Activated CD4-positive, alpha-beta T cell treated with anti-CD3 and anti-CD28 coated beads, Interleukin-10, Interleukin-2, amounts not matched to agents 100 ng/mL and 50 ng/mL, durations not matched to agents 16 hours and 8 hours (primary cell): ENCODE measurements around the gene AMOTL2.

Experiments used
- DNase-seq: peaks from one replicate; pipeline ENCODE4 v3.0.0-alpha.2; 2020

Gene AMOTL2

DNA sequence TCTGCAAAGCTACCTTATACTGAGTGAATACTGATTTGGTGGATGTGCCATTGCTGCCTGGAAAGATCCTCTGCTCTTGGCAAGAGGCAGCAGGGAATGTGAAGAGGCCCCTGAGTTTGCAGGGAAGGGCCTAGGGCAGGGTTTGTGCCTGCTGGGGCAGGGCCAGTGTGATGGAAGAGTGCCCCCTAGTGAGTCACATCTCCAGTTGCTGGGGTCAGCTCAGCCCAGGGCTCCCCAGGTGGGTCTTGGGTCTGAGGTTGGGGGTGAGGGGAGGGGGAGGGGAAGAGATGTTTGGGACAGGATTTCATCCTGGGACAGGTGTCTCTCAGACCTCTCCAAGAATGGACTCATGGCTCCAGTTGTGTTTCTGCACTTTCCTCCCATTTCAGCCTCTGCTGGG lies 4.1 kb upstream of the AMOTL2 start:
- DNase-seq, result peak; percentile 26

DNA sequence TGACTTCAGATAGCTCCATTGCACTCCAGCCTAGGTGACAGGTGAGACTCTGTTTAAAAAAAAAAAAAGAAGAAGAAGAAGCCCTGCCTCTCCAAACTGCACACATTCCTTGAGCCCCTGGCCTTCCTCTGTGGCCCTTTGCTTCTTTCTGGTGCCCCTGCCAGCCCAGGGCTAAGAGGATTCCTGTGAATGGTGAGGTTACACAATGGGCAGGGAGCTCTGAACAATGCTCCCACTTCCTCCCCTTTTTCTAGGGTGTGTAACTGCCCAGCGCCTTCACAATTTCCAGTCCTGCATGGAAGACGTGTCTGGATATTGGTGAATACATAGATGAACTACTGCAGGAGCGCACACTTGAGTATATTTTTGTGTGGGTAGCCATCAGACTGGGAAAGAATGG lies 3.6 kb upstream of the AMOTL2 start:
- no peak for DNase-seq

DNA sequence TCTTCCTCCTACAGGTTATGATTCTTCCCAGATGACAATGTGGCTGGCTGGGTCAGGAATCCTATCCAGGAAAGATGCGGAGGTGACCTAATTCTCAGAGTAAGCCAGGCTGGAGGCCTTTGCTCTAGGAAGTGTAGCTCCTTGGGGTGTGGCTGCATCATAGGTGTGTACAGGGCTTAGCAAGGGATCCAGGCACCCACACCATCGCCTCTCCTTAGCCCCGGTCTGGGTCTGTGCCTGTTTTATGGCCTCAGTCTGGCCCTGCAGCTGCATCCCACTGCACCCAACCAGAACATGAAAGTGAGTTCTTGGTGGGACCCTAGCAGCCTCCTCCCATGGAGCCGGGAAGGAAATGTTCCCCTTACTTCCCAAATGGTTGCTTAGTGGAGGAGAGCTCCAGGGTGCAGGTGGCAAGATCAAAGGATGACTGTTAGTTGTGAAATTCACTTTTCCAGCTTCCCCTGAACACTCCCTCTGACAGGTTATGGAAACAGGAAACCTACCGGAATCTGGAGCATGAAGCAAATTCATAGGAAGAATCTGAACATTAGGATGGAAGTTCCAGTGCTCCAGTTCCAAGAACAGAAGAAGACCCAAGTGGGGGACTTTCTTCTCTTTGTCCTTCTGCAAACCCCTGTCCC lies 2.7 kb upstream of the AMOTL2 start:
- DNase-seq, result no peak

DNA sequence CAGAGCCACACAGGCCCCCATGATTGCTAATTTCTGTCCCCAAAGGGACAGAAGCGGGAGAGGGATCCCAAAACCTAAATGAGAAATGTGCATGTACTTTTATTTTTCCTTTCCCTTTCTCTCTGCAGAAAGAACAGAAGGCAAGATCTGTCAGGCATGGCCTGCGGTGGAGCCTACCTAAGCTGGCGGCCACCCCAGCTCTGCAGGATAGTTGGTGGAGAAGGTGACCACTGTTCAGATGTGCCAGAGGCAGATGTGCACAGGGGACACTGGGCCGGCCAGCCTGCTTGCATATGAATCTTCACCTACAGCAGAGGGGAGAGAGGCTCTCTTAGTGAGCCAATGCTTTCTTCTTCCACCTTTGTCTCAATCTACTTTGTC lies 2.1 kb upstream of the AMOTL2 start:
- no peak for DNase-seq

DNA sequence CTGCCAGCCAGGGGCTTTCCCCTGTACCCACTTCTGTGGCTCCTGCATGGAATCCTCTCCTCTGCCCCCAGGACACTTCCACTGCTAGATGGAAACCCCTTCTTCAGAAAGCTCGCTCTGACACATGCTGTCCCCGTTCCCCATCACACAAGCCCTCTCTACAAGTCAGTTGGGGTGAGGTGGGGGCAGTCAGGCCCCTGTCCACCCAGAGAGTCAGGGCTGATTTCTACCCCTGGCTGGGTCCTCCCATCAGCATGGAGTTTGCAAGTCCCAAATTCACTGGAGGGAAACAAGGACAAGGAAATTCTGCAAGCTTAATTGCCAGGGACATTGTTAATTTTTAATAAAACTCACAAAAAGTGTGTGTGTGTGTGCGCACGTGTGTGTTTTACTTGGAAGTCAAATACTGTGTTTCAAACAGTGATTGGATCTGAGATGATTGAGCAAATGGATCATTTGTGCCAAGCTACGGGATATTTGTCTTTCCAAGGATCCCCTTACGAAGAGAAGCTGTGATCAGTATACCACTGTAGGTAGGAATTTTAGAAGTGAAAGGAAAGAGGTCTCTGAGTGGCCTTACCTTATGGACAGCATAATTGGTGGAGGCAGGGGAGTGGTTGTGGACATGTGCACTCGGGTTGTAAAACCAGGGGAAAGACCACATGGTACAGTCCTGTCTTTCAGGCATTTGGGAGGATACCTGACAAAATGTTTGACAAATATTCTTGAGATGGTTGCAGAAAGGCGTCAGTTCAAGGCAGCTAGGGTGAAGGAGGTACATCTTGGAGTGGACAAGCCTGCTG lies 1.5 kb upstream of the AMOTL2 start:
- DNase-seq, result no peak

DNA sequence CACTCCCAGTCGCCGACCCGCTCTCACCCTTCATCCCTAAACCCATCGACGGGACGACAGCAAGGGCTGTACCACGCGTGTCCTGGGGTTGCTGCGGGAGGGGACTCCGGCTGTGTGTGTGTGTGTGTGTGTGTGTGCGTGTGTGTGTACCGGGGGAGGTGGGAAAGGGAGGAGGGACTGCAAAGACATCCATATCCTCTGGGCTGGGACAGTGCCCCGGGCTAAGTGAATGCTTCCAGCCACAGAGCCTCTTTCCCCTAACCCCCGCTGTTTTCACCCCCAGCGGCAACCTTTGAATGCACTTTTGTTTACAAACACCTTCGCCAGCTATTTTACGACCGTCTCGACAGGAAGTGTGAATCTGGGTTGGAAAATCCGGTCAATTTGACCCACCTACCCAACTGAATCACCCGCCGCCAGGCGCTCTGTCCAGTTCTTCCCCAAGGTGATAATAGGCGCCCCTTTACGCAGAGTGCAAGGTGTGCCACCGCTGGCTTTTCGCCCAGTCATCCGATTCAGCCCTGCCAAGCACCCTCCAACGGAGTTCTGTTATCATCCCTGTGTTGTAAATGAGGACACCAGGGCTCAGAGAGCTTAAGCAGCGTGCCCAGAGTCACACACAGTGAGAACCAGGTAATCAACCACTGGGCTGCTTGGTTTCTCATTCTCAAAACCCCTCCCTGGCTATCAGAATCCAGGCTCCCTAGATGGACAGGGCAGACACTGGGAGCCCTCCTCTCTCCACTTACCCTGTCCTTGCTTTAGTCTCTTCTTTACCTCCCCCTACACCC lies 739 bp upstream of the AMOTL2 start:
- no peak for DNase-seq

DNA sequence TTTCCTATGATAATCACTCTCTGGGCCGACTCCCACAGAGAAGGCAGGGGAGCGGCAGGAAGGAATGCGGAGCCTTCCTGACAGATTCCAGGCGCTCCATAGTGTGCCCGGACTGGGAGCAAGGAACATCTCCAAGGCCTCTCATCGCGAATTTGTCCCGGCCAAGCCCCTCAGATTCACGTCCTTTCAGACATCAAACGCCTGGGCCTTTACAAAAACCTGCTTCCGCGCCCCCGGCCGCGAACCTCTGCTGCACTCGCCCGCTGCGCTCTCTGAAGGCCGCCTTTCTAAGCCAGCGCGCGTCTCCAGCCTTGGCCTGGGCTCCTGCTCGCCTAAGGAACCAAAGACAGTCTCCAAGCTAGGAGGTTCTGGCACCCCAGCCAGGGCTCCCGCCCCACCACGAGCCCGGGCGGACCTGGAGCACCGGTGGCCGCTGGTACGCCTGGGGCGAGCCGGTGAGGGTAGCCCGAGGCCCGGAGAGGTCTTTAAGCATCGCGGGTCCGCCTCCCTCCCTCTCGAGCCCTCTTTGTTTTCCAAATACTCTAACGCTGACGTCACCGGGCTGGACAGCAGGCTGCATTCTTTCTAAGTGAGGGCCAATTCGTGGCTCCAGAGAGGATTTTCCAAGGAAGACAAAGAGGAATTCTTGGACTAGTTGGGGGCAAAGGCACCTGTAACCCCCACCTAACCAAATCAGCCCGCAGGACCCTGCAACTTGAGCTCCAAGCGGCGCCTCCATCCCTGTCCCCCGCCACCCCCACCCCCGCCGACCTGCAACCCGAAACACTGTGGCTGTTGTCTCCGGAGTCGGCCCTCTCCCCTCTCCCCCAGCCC lies 759 bp downstream of the AMOTL2 start:
- no peak for DNase-seq

DNA sequence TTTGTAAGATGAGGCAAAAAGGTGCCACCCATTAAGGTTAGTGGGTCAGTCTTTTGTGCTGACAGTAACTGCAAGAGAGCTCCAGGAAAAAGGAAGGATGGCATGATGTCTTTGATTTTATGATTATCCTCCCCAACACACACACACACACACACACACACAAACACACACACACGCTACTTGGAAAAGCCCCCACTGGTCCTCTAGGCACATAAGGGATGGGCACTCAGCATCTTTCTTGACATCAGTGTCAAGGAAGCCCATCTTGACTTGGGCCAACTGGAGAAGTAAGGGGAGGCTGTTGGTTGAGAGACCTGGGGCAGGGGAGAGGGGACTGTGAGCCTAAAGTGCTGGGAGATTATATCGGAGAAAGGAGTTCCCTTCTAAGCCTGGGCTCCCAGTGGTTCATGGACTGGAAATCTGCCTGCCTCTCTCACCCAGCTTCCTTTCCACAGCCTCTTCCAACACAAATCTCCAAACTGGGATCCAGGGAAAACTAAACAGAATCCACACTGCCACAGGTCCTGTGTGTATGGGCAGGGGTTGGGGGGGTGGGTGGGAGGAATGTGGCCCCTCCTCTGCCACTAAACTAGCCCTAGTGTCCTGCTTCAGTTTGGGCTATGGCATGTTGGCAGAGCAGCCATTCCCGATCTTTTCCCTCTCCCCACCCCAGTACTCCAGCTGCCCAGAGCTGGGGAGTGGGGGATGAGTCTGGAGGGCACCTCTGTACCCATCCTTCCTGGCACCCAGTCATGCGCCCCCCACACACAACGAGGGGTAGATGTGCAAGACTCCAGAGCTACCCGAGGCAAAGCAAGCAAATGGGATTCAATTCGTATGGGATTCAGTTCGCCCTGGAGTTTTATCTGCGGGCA lies 1.6 kb downstream of the AMOTL2 start:
- no peak for DNase-seq

DNA sequence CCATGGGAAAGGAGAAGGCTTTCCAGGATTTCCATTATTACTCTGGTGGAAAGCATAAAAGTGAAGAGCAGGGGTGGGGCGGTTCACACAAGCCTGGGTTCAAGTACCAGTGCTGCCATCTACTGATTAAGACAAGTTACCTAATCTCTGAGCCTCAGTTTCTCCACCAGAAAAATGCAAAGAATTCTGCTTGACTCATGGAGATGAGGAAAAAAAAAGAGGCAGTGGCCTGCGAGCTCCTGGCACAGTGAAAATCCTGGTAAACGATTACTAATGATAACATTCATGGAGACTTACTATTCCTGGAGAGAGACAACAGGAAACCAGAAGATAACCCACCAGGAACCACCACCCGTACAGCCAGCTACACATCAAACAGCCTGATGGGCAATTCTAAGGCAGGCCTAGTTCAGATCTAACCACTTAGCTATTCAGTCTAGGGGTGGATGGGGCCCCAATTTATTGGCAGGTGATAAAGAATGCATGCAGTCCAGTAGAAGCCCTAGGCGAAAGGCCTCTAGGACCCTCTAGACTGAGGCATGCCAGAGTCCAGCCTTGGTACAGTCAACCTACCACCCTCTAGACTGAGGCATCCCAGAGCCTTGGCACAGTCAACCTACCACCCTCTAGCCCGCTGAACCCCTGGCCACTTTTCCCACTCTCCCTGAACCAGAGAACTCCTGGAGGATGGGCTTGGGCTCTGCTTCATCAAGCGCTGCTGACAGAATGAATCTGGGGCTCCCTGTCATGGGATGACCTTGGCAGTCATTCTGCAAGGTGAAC lies 2.5 kb downstream of the AMOTL2 start:
- no peak for DNase-seq

DNA sequence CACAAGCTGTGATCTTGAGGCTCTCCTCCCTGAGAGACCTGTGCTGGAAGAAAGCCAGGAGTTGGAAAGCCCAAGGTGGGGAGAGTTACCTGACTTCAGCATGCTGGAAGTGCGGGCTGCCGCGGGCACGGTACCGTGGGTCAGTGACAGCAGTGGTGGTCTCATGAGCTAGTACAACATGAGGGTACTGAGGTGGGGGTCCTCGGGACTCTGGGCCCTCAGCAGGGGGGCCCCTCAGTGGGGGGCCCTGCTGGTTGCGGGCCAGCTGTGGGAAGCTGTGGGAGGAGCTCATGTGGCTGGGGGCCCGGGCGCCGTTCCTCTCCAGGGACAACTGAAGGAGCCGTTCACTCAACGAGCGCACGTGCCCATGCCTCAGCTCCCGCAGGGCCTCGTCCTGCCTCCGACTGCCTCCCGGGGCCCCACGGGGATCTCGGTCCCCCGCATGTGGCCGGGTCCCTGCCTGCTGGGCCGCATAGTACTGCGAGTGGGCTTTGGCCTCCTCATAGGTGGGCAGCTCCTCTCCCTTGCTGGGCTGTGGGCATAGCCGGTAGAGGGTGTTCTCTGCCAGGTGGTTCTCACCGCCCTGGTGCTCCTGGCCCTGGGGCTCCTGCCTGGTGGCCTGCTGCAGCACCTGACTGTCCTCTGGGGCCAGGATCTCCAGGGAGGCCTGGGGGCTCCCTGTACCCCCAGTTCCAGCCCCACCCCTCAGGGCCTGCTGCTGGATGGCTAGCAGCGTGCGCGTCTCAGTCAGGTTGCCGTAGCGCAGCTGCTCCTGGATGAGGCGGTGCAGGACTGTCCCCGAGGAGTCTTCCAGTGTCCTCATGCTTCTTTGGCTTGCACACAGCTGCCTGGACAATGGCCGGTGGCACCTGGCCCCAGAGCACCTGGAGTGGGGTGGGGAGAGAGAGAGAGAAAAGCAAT lies 3.4 kb downstream of the AMOTL2 start:
- no peak for DNase-seq

DNA sequence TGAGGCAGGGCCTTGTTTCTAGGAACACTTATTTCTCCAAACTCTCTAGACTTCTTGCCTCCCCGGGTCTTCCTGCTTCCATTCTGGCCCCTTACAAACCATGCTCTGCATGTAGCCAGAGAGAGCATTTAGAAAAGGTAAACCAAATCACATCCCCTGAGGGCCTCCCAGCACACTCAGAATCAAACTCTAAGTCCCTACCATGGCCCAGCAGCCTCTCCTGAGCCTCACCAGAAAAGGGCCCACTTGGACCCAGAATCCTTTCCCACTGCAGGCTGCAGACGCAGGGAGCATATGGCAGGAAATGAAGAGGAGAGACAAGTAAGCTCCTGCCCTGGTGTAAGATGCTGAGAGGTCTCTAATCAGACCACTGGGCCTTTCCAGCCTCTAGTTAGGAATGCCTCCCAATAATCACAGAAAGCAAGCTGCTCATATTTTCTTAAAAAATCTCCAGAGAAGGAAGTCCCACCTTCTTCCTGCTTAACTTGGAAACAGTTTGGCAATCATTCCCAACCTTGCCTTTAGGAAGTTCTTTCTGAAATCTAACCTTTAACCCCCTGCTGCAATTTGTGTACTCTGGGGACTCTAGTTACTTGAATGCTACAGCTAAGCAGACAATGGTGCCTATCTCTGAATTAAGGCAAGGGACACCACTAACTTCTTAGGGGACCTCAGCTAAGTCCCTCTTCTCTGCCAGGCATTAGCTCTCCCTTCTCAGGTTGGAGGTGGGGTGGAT lies 4.2 kb downstream of the AMOTL2 start:
- DNase-seq, result no peak

DNA sequence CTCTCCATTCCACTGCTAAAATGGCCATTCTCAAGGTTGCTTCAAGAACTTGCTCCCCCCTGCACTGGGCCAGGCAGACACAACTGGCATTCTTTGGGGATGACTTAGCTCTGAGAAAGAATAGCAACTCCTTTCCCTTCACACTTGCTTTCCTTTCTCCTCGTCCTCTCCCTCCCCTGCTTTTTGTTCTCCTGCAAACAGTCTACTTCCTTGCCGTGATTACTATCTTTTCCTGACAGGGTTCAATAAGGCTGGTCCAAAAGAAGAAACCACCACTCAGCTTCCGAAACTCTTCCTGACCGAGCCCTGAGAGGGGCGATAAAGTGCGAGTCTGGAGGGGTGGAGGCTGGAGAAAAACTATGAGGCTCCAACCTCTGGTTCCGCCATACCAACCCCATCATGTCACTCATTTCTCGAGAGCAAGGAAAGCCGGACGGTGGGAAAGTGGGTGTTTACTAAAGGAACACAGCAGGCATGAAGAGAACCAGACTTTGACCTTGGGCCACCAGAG lies 5.0 kb downstream of the AMOTL2 start:
- DNase-seq, result no peak

DNA sequence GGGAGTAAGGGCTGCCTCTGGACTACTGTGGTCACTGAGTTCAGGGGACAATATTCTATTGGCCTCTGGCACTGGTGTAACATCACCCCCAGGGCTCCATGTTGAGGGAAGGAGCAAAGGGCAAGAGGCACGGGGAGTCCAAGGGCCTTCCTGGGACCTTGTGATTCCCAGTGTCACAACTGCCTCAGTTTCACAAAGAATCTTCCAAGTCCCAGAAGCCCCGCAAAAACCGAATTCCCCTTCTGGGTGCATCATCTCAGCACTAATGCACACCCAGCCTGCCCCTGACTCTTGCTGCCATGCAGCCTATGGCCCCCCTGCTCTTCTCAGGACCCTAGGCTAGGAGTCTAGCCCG lies 5.5 kb downstream of the AMOTL2 start:
- no peak for DNase-seq

DNA sequence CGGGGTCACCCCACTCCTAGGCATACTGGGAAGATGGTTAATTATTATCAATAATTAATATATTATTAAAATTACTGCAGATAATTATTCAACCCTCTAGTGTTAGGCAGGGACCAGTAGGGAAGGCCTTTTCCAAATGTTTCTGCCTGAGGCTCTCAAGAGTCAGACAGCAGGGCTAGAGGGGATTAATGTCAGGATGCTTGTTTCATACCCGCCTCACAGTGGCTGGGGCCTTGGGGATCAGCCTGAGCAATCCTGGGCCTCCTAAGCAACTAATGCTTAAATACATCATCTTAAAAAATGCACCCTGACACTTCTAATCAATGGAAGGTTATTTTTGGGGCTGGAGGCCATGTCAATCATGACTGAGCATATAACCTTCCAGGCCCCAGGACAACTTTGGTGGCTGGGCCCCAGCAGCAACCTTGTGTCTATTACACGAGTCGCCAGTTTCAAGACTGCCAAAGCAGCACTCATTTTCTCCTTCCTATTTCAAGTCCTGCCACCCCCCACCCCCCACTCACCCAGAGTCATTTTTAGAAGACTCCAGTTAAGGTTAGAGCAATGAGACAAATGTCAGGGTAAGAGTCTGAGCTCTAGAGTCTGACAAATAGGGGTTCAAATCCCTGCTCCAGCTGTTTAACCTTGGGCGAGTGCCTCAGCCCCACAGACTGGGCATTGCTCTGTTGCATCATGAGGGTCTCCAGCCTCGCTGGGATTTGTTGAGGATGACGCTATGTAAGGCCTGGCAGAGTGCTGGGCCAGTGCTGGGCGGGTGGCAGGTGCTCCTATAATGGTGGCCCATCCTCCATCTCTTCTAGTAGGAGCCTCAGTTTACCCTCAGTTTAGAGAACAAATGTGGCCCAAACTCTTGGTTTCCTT lies 6.1 kb downstream of the AMOTL2 start:
- no peak for DNase-seq

DNA sequence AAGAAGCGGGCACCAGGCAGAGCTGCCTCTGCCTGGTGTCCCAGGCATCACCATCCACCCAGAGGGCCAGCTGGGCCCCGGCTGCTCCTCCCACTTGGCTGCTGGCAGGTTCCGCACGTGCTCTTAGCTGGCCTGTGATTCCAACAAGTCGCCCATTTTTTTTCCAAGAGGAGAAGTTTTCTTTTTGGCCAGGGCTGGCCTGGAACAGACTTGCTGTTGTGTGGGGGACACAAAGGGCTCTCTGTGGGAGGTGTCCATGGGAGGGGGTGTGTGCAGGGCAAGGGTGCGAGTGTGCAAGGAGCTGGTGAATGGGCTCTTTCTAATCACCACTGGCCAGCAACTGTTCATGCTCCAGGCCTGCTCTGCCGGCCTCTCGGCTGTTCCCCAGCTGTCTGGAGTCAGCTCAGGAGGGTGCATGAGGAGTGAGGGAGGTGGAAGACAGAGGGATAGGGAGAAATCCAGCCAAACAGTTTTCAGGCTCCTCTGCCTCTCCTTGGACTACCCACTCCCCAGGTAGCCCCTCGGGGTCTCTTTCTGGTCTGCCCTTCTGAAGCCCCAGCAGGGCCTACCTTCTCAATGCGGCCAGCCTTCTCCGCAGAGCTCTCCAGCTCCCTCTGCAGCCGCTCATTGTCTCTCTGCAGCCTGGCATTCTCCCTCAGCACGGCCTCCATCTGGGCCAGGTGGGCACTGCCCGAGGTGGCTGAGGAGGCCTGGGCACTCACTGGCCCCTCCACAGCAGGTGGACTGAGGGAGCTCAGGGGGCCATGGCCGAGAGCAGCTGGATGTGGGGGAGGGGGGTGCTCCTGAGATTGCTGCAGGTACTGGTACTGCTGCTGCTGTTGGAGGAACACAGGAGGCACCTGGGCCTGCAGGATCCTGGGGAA lies 7.1 kb downstream of the AMOTL2 start:
- no peak for DNase-seq

DNA sequence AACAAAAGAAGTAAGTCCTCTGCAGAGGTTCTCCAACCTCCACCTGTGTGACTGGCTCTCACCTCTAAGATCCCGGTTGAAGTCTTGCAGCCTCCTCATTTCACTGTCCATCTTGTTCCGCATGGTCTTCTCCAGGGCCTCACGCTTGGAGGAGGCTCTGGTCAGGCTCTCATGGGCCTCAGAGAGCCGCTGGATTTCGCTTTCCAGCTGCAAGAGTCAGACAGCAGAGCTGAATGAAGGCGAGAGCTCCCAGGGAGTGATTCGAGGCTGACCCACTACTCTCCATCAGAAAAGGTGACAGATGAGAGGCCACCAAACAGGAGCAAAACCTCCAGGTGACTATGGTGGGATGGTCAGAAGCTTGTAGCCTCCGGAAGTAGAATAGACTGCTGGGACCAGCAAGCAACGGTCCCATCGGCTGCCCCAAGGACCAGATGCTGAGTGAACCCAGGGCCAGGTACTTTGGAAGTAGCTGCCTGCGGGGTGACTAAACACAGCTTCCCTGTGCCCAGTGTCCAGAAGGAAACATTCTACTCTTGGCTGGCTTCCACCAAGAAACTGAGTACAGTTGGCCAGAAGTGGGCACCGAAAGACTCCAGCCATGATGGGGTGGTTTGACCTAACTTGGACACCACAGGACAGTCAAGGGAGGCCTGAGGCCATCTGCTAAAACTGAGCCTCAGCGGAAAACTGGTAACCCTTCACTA lies 7.9 kb downstream of the AMOTL2 start:
- DNase-seq, result no peak

DNA sequence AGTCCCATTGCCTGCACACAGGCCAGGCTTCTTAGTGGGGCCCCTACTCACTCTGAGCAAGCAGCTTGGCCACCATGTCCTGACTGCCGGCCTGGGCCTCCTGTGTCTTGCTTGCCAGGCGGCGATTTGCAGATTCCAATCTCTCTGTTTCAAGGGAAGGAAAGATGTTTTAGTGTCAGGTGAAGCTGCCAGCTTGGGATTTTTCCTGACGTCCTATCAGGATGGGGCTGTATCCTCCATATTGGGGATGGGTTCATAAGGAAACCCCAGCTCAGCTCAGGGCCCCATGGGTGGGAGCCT lies 8.5 kb downstream of the AMOTL2 start:
- no peak for DNase-seq
